OCI-LY3 (cell line): ENCODE measurements around the gene SRGAP2B.
"Not testable (repeated sequence)": the region's sequence is repeated elsewhere in the genome, so short reads cannot be mapped to it uniquely, and the experiment has no call there.

Experiments
- CTCF ChIP-seq: fragments of 200-600, 300-600 bp; sonication (generic); IDR thresholded peaks from 2 replicates; pipeline ENCODE4 v1.5.1; 2014; ENCODE audit warnings: antibody characterized with exemption, low read length, low read depth
- EZH2phosphoT487 ChIP-seq: fragments of 200-600 bp; shearing (Covaris generic); IDR thresholded peaks from 2 replicates; pipeline ENCODE4 v1.6.1; 2018; ENCODE audit warnings: antibody characterized with exemption, mixed run types, low read depth

- not testable (repeated sequence) for TF ChIP-seq CTCF, EZH2phosphoT487
These were observed 102.2 kb downstream of the SRGAP2B start for GRCh38 chr1:144992915-144993314.
